NCI-H2227 (cell line): ENCODE measurements around the gene C1orf174.

Experiments
- DNase-seq: peaks from one replicate; lab custom pipeline; 2025; ENCODE audit not compliant: unreplicated experiment; lab: John Stamatoyannopoulos, UW

C1orf174 gene

GRCh38 chr1:3900150-3900968, at the start of gene C1orf174:
Gene C1orf174 (minus strand): TSS chr1:3900272. CDS start chr1:3900186, 86 bp downstream.
- DNase-seq = peak; percentile 98

- no peak for DNase-seq
These were observed 48.3 kb upstream of the C1orf174 start for GRCh38 chr1:3948344-3948743.

GRCh38 chr1:3945916-3946840, 46.1 kb upstream of the C1orf174 start:
- no peak for DNase-seq

- no peak for DNase-seq
These were observed 45.1 kb upstream of the C1orf174 start for GRCh38 chr1:3945222-3945621.

GRCh38 chr1:3944578-3945125, 44.6 kb upstream of the C1orf174 start:
- DNase-seq = no peak

GRCh38 chr1:3943806-3944577, 43.9 kb upstream of the C1orf174 start:
- DNase-seq = no peak

- no peak for DNase-seq
These were observed 43.0 kb upstream of the C1orf174 start for GRCh38 chr1:3943123-3943431.

- DNase-seq = no peak
These were observed 42.5 kb upstream of the C1orf174 start for GRCh38 chr1:3942416-3943122.

- DNase-seq = no peak
These were observed 40.8 kb upstream of the C1orf174 start for GRCh38 chr1:3940754-3941345.

GRCh38 chr1:3940081-3940753, 40.1 kb upstream of the C1orf174 start:
- DNase-seq = no peak

GRCh38 chr1:3939242-3940080, 39.4 kb upstream of the C1orf174 start:
- no peak for DNase-seq

GRCh38 chr1:3932156-3932919, 32.3 kb upstream of the C1orf174 start:
- DNase-seq = no peak

GRCh38 chr1:3931007-3931912, 31.2 kb upstream of the C1orf174 start:
- DNase-seq = no peak

- no peak for DNase-seq
These were observed 30.4 kb upstream of the C1orf174 start for GRCh38 chr1:3930301-3931006.

GRCh38 chr1:3929126-3929525, 29.1 kb upstream of the C1orf174 start:
- no peak for DNase-seq

GRCh38 chr1:3928586-3928985, 28.5 kb upstream of the C1orf174 start:
- no peak for DNase-seq
